ENCODE results near the gene ALDH3B2. TPM values are rescaled to one million over a fixed set of nuclear protein-coding genes. Genes with fewer than 3 reads are reported as not detected.

The ALDH3B2 gene
- total and polyA plus RNA-seq, 2 of the 8 experiments (the other 6 are each of a cell fraction or from before 2014, with no cell fraction given) = not detected

DNA sequence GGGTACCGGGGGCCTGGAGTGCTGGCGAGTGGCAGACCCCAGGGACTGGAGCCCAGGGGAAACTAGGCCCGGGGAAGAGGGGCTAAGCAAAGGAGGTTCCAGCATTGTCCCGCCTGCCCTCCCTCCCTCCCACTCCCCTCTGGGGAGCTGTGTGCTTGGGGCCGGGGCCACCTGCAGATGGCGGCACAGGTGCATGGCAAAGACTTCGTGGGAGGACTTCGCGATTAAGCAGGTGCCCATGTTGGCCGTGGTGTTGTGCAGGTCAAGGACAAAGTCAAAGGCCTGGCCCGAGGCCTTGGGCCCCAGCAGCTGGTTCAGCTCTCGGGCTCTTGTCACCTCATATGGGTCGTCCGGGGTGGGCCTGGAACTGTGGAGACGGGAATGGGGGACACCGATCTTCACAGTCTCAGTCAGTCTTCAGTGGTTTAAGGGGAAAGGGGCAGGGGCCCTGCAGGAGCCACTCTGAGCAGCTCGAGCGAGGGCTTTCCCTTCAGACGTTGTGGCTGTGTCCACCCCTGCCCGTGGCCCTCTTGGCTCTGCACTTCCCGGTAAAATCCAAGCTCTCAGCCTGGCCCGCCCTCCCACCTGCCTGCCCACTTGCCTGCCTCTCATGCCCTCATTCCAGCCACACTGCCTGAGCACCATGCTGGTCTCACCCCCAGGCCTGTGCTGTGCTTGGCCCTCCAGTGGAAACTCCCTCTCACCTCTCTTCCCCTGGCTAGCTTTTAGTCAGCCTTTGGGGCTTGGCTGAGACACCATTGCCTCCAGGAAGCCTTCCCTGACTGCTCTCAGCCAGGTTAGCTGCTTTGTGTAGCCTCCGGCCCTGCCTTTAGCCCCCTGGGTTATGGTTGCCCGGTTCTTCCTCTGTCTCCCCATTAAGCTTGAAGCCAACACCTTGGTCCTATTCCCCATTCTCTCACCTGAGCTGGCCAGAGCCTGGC lies 28.6 kb downstream of the ALDH3B2 start (continued):
- TF ChIP-seq USF2 (IDR thresholded peaks at IDR 0.05; ENCODE audit: low read length) (no peak), TAF7 (optimal IDR thresholded peaks at IDR 0.05; ENCODE audit: borderline replicate concordance, low read depth, low read length) (no peak), MAFK (IDR thresholded peaks at IDR 0.05; ENCODE audit: low read depth, low read length) (no peak), CHD1 (IDR thresholded peaks at IDR 0.05; ENCODE audit: low read depth, low read length) (no peak), KDM5A (IDR thresholded peaks at IDR 0.05; ENCODE audit: low read length) (no peak), KDM4A (IDR thresholded peaks at IDR 0.05; ENCODE audit: low read depth, low read length, severe bottlenecking) (no peak), RNF2 (IDR thresholded peaks at IDR 0.05; ENCODE audit: borderline replicate concordance, low read depth, low read length, missing control alignments, poor library complexity, severe bottlenecking) (no peak), YY1 (IDR thresholded peaks at IDR 0.05; ENCODE audit: low read depth, low read length) (no peak), TBP (IDR thresholded peaks at IDR 0.05; ENCODE audit: low read depth, low read length) (no peak), TCF12 (IDR thresholded peaks at IDR 0.05; ENCODE audit: low read depth, low read length) (no peak), POLR2AphosphoS5 (IDR thresholded peaks at IDR 0.05; ENCODE audit: low read depth, low read length) (no peak), CHD2 (IDR thresholded peaks at IDR 0.05; ENCODE audit: low read length) (no peak), RAD21 (IDR thresholded peaks at IDR 0.05 in 1 of 2, conservative IDR thresholded peaks at IDR 0.05 in 1 of 2; ENCODE audit: low read depth in 2 of 2, low read length in 2 of 2) (peak; percentile 69 to 81), BRCA1 (IDR thresholded peaks at IDR 0.05; ENCODE audit: low read depth, low read length) (no peak), SP4 (IDR thresholded peaks at IDR 0.05; ENCODE audit: low read length) (no peak), SRF (IDR thresholded peaks at IDR 0.05; ENCODE audit: low read depth, low read length) (no peak), FOSL1 (IDR thresholded peaks at IDR 0.05; ENCODE audit: insufficient read depth, low read depth, low read length) (no peak), CBX8 (IDR thresholded peaks at IDR 0.05; ENCODE audit: borderline replicate concordance, low read depth, low read length) (no peak), E2F6 (IDR thresholded peaks at IDR 0.05) (peak; percentile 61; the same call in 1 of the 2 replicates), RXRA (IDR thresholded peaks at IDR 0.05; ENCODE audit: insufficient read depth, low read depth, low read length) (no peak), TAF1 (IDR thresholded peaks at IDR 0.05; ENCODE audit: low read depth, low read length) (no peak), JUND (IDR thresholded peaks at IDR 0.05; ENCODE audit: low read length) (no peak), SP1 (IDR thresholded peaks at IDR 0.05; ENCODE audit: low read depth, low read length) (no peak)

All from H1 (cell line).